Measurements from ENCODE around the gene UCN.
A peak's percentile ranks its signal among the peaks of the same experiment; 100 is the strongest.

UCN gene

GRCh38 chr2:27290549-27290948, 17.7 kb downstream of the UCN start:
- Histone ChIP-seq H3K4me2 (ENCODE audit: low read length) (peak overlapping the region; percentile 52), H3K27ac (ENCODE audit: low read depth, low read length) (peak overlapping the region; percentile 59), H3K79me2 (ENCODE audit: control insufficient read depth, low read length) (no peaks in the 10 kb centered on the region), H3K4me1 (ENCODE audit: control insufficient read depth, low read length) (peaks cover 54% of the 10 kb centered on the region), H3K36me3 (ENCODE audit: control insufficient read depth, low read length) (no peaks in the 10 kb centered on the region), H3K9me2 (replicated peaks; ENCODE audit: control insufficient read depth, low read length) (no peaks in the 10 kb centered on the region), H3K9me3 (ENCODE audit: control insufficient read depth, insufficient read depth, low read length) (no peaks in the 10 kb centered on the region), H3F3A (ENCODE audit: control insufficient read depth, insufficient read depth) (0 out of 2 replicates have a peak, but pooled peaks cover 2% of the 10 kb centered on the region), H3K4me3 (ENCODE audit: low read length) (peak overlapping the region; percentile 29), H3K27me3 (ENCODE audit: control insufficient read depth, low read length) (no peaks in the 10 kb centered on the region), H4K20me1 (ENCODE audit: control insufficient read depth, insufficient read depth, low read depth, low read length) (no peaks in the 10 kb centered on the region)
- no peak for TF ChIP-seq EZH2phosphoT487 (IDR thresholded peaks at IDR 0.05; ENCODE audit: borderline replicate concordance, low read length)
- TF ChIP-seq, protein P1, sequence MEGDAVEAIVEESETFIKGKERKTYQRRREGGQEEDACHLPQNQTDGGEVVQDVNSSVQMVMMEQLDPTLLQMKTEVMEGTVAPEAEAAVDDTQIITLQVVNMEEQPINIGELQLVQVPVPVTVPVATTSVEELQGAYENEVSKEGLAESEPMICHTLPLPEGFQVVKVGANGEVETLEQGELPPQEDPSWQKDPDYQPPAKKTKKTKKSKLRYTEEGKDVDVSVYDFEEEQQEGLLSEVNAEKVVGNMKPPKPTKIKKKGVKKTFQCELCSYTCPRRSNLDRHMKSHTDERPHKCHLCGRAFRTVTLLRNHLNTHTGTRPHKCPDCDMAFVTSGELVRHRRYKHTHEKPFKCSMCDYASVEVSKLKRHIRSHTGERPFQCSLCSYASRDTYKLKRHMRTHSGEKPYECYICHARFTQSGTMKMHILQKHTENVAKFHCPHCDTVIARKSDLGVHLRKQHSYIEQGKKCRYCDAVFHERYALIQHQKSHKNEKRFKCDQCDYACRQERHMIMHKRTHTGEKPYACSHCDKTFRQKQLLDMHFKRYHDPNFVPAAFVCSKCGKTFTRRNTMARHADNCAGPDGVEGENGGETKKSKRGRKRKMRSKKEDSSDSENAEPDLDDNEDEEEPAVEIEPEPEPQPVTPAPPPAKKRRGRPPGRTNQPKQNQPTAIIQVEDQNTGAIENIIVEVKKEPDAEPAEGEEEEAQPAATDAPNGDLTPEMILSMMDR (IDR thresholded peaks at IDR 0.05; ENCODE audit: low read depth, low read length, poor library complexity, severe bottlenecking): no peak

- no peaks in the 10 kb centered on the region for H4K20me1 ChIP-seq (ENCODE audit: control insufficient read depth, insufficient read depth, low read depth, low read length)
- no peaks in the 10 kb centered on the region for H3K9me3 ChIP-seq (ENCODE audit: control insufficient read depth, insufficient read depth, low read length)
- no peaks in the 10 kb centered on the region for H3K27me3 ChIP-seq (ENCODE audit: control insufficient read depth, low read length)
- TF ChIP-seq, protein P1 (IDR thresholded peaks at IDR 0.05; ENCODE audit: low read depth, low read length, poor library complexity, severe bottlenecking): no peak
- TF ChIP-seq EZH2phosphoT487 (IDR thresholded peaks at IDR 0.05; ENCODE audit: borderline replicate concordance, low read length): no peak
- 0 out of 2 replicates have a peak, but pooled peaks cover 2% of the 10 kb centered on the region for H3F3A ChIP-seq (ENCODE audit: control insufficient read depth, insufficient read depth)
- H3K4me2 ChIP-seq (ENCODE audit: low read length): no peak overlapping the region
- H3K9me2 ChIP-seq (replicated peaks; ENCODE audit: control insufficient read depth, low read length): no peaks in the 10 kb centered on the region
- peaks cover 49% of the 10 kb centered on the region for H3K4me1 ChIP-seq (ENCODE audit: control insufficient read depth, low read length)
- no peak overlapping the region for H3K27ac ChIP-seq (ENCODE audit: low read depth, low read length)
- no peak overlapping the region for H3K4me3 ChIP-seq (ENCODE audit: low read length)
- H3K36me3 ChIP-seq (ENCODE audit: control insufficient read depth, low read length): no peaks in the 10 kb centered on the region
- no peaks in the 10 kb centered on the region for H3K79me2 ChIP-seq (ENCODE audit: control insufficient read depth, low read length)
Observed at GRCh38 chr2:27288610-27289009, 19.6 kb downstream of the UCN start.

DNA sequence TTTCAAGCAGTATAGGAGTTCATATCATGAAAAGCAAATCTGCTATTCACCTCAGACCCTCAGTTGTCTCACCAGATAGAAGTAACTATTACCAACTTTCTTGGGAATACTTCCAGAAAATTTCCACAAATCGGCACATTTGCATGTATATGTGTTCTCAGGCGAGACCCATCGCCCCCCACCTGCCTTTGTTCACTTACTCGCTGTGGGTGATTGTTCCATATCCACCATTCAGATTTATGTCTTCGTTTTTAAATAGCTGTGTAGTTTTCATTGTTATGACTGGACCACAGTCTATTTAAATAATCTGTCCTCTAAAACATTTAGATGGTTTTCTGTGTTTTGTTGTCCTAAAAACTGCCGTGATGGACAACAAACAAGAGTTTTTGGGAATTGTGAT, 22.8 kb downstream of the UCN start:
- no peak for TF ChIP-seq EZH2phosphoT487 (IDR thresholded peaks at IDR 0.05; ENCODE audit: borderline replicate concordance, low read length)
- Histone ChIP-seq H3K36me3 (ENCODE audit: control insufficient read depth, low read length) (no peaks in the 10 kb centered on the region), H3F3A (ENCODE audit: control insufficient read depth, insufficient read depth) (0 out of 2 replicates have a peak, but pooled peaks cover 2% of the 10 kb centered on the region), H3K9me3 (ENCODE audit: control insufficient read depth, insufficient read depth, low read length) (no peaks in the 10 kb centered on the region), H3K79me2 (ENCODE audit: control insufficient read depth, low read length) (no peaks in the 10 kb centered on the region), H3K27me3 (ENCODE audit: control insufficient read depth, low read length) (no peaks in the 10 kb centered on the region), H3K4me1 (ENCODE audit: control insufficient read depth, low read length) (peaks cover 20% of the 10 kb centered on the region), H3K27ac (ENCODE audit: low read depth, low read length) (no peak overlapping the region), H3K9me2 (replicated peaks; ENCODE audit: control insufficient read depth, low read length) (no peaks in the 10 kb centered on the region), H3K4me2 (ENCODE audit: low read length) (no peak overlapping the region), H3K4me3 (ENCODE audit: low read length) (no peak overlapping the region), H4K20me1 (ENCODE audit: control insufficient read depth, insufficient read depth, low read depth, low read length) (no peaks in the 10 kb centered on the region)

GRCh38 chr2:27284996-27285395, 23.2 kb downstream of the UCN start:
- Histone ChIP-seq H3K27me3 (ENCODE audit: control insufficient read depth, low read length) (no peaks in the 10 kb centered on the region), H4K20me1 (ENCODE audit: control insufficient read depth, insufficient read depth, low read depth, low read length) (no peaks in the 10 kb centered on the region), H3K4me3 (ENCODE audit: low read length) (no peak overlapping the region)

More at GRCh38 chr2:27284996-27285395, 23.2 kb downstream of the UCN start:
- Histone ChIP-seq H3K79me2 (ENCODE audit: control insufficient read depth, low read length) (no peaks in the 10 kb centered on the region), H3K9me3 (ENCODE audit: control insufficient read depth, insufficient read depth, low read length) (no peaks in the 10 kb centered on the region), H3K36me3 (ENCODE audit: control insufficient read depth, low read length) (no peaks in the 10 kb centered on the region), H3K4me1 (ENCODE audit: control insufficient read depth, low read length) (peaks cover 18% of the 10 kb centered on the region), H3F3A (ENCODE audit: control insufficient read depth, insufficient read depth) (0 out of 2 replicates have a peak, but pooled peaks cover 2% of the 10 kb centered on the region), H3K27ac (ENCODE audit: low read depth, low read length) (no peak overlapping the region), H3K4me2 (ENCODE audit: low read length) (no peak overlapping the region), H3K9me2 (replicated peaks; ENCODE audit: control insufficient read depth, low read length) (no peaks in the 10 kb centered on the region)
- TF ChIP-seq EZH2phosphoT487 (IDR thresholded peaks at IDR 0.05; ENCODE audit: borderline replicate concordance, low read length): no peak
- TF ChIP-seq, protein P1 (IDR thresholded peaks at IDR 0.05; ENCODE audit: low read depth, low read length, poor library complexity, severe bottlenecking): no peak
